IMR-90 (cell line): Measurements from ENCODE around the gene IRF4. TPM values are rescaled to one million over a fixed set of nuclear protein-coding genes. Genes with fewer than 3 reads are reported as not detected.

ENCODE experiments used
- ATAC-seq: fragments of 200-7000 bp; cut with Tn5 transposase; 2 replicates; pipeline ENCODE4 v1.9.1; 2020; ENCODE audit warnings: low read depth, mild to moderate bottlenecking, moderate library complexity
- BruUV-seq: library from RNA; stranded (reverse); fragments of 400-500 nt; replicated peaks from 2 replicates; lab custom pipeline; 2021; lab: Mats Ljungman, UMichigan
- CTCF ChIA-PET: fragments of 300-600 bp; formaldehyde crosslinking; extraction: SDS; loops from one replicate; lab custom pipeline; 2021; ENCODE audit warnings: antibody characterized with exemption; lab: Yijun Ruan, JAX
- POLR2A ChIA-PET: fragments of 300-600 bp; sonication (Branson Sonifier 250); formaldehyde crosslinking; loops from one replicate; lab custom pipeline; 2022; ENCODE audit warnings: antibody characterized with exemption; ENCODE audit not compliant: unreplicated experiment; lab: Charles Lee
- DNase-seq: peaks from one replicate; pipeline ENCODE4 v3.0.0; 2013
- H2AFZ ChIP-seq: replicated peaks from 2 replicates; pipeline ENCODE3; 2013; ENCODE audit warnings: low read length, mild to moderate bottlenecking; ENCODE audit not compliant: poor library complexity
- H2AK5ac ChIP-seq: 2 replicates; pipeline ENCODE4 v1.6.1; 2013; ENCODE audit warnings: low read depth, low read length, inconsistent platforms
- H2AK9ac ChIP-seq: replicated peaks from 2 replicates; pipeline ENCODE3; 2013; ENCODE audit warnings: mild to moderate bottlenecking, low read depth, low read length, moderate library complexity; ENCODE audit not compliant: poor library complexity
- H2BK120ac ChIP-seq: 2 replicates; pipeline ENCODE4 v1.6.1; 2013; ENCODE audit warnings: low read depth, low read length, inconsistent platforms
- H2BK15ac ChIP-seq: 3 replicates; pipeline ENCODE4 v1.6.1; 2013; ENCODE audit warnings: low read depth, low read length, inconsistent platforms
- H2BK20ac ChIP-seq: 2 replicates; pipeline ENCODE4 v1.6.1; 2013; ENCODE audit warnings: low read depth, mild to moderate bottlenecking, inconsistent platforms, low read length, moderate library complexity
- H2BK5ac ChIP-seq: 2 replicates; pipeline ENCODE4 v1.6.1; 2013; ENCODE audit warnings: mild to moderate bottlenecking, low read depth, low read length, inconsistent platforms; ENCODE audit not compliant: poor library complexity, severe bottlenecking
- H3K14ac ChIP-seq: replicated peaks from 2 replicates; pipeline ENCODE4 v1.6.1; 2013; ENCODE audit warnings: low read depth, low read length, inconsistent platforms
- H3K18ac ChIP-seq: 2 replicates; pipeline ENCODE4 v1.6.1; 2013; ENCODE audit warnings: low read depth, low read length, control low read depth
- H3K23ac ChIP-seq: 2 replicates; pipeline ENCODE4 v1.6.1; 2013; ENCODE audit warnings: low read depth, low read length, inconsistent platforms
- H3K27ac ChIP-seq: 2 replicates; pipeline ENCODE4 v1.5.1; 2013; ENCODE audit warnings: mild to moderate bottlenecking, control low read depth, low read length; ENCODE audit not compliant: insufficient read depth
- H3K27me3 ChIP-seq: 2 replicates; pipeline ENCODE4 v1.6.1; 2013; ENCODE audit warnings: low read length; ENCODE audit not compliant: control insufficient read depth, insufficient read depth
- H3K36me3 ChIP-seq: 2 replicates; pipeline ENCODE4 v1.6.1; 2013; ENCODE audit warnings: low read length, mixed read lengths; ENCODE audit not compliant: control insufficient read depth, insufficient read depth
- H3K4ac ChIP-seq: 2 replicates; pipeline ENCODE4 v1.6.1; 2013; ENCODE audit warnings: low read depth, low read length, inconsistent platforms
- H3K4me1 ChIP-seq: 2 replicates; pipeline ENCODE4 v1.6.1; 2013; ENCODE audit warnings: low read length, mixed read lengths; ENCODE audit not compliant: control insufficient read depth, insufficient read depth
- H3K4me2 ChIP-seq: 2 replicates; pipeline ENCODE4 v1.6.1; 2013; ENCODE audit warnings: low read depth, mild to moderate bottlenecking, control low read depth, low read length, moderate library complexity
- H3K4me3 ChIP-seq: 2 replicates; pipeline ENCODE4 v1.5.1; 2013; ENCODE audit warnings: low read depth, mild to moderate bottlenecking, control low read depth, low read length, moderate library complexity; ENCODE audit not compliant: insufficient read depth
- H3K56ac ChIP-seq: 2 replicates; pipeline ENCODE4 v1.6.1; 2013; ENCODE audit warnings: low read length, inconsistent platforms; ENCODE audit not compliant: insufficient read depth; ENCODE audit errors: extremely low read depth
- H3K79me1 ChIP-seq, 2 experiments: 2 replicates each; pipeline ENCODE4 v1.6.1; 2013; ENCODE audit warnings: low read length in 2 of 2, inconsistent platforms in 1 of 2, low read depth in 1 of 2
- H3K9ac ChIP-seq: 2 replicates; pipeline ENCODE4 v1.6.1; 2013; ENCODE audit warnings: low read depth, low read length, control low read depth
- H3K9me1 ChIP-seq: 2 replicates; pipeline ENCODE4 v1.6.1; 2013; ENCODE audit warnings: low read length, inconsistent platforms; ENCODE audit not compliant: insufficient read depth
- H3K9me3 ChIP-seq: 2 replicates; pipeline ENCODE4 v1.6.1; 2013; ENCODE audit warnings: low read length; ENCODE audit not compliant: control insufficient read depth, insufficient read depth
- H4K20me1 ChIP-seq: 2 replicates; pipeline ENCODE4 v1.6.1; 2013; ENCODE audit warnings: low read length, inconsistent platforms; ENCODE audit not compliant: insufficient read depth
- H4K5ac ChIP-seq: 2 replicates; pipeline ENCODE4 v1.6.1; 2013; ENCODE audit warnings: mild to moderate bottlenecking, low read depth, low read length, control low read depth
- H4K8ac ChIP-seq, 2 experiments: 2 replicates each; pipeline ENCODE4 v1.6.1; 2013; ENCODE audit warnings: low read depth in 2 of 2, low read length in 2 of 2, control low read depth in 1 of 2, inconsistent platforms in 1 of 2
- H4K91ac ChIP-seq: 2 replicates; pipeline ENCODE4 v1.6.1; 2013; ENCODE audit warnings: low read depth, low read length, inconsistent platforms; ENCODE audit not compliant: insufficient read depth
- BHLHE40 ChIP-seq: fragments of 150-350 bp; IDR thresholded peaks from 2 replicates; pipeline ENCODE4 v1.6.1; 2016; ENCODE audit warnings: mild to moderate bottlenecking, low read depth, low read length
- CEBPB ChIP-seq: IDR thresholded peaks from 2 replicates; pipeline ENCODE4 v1.6.1; 2012; ENCODE audit warnings: low read depth, low read length, improper control_type of control experiment
- CHD1 ChIP-seq: IDR thresholded peaks from 2 replicates; pipeline ENCODE4 v1.6.1; 2012; ENCODE audit warnings: low read depth, low read length, improper control_type of control experiment
- CTCF ChIP-seq: conservative IDR thresholded peaks from 2 replicates; pipeline ENCODE4 v1.5.1; 2012; ENCODE audit warnings: mild to moderate bottlenecking, low read depth, low read length, improper control_type of control experiment
- FOS ChIP-seq: fragments of 150-350 bp; IDR thresholded peaks from 2 replicates; pipeline ENCODE4 v1.6.1; 2016; ENCODE audit warnings: low read depth, low read length
- MAFK ChIP-seq: IDR thresholded peaks from 2 replicates; pipeline ENCODE4 v1.6.1; 2012; ENCODE audit warnings: low read depth, low read length, improper control_type of control experiment
- MAZ ChIP-seq: IDR thresholded peaks from 2 replicates; pipeline ENCODE4 v1.6.1; 2012; ENCODE audit warnings: low read depth, mild to moderate bottlenecking, low read length, improper control_type of control experiment, moderate library complexity, borderline replicate concordance
- MXI1 ChIP-seq: IDR thresholded peaks from 2 replicates; pipeline ENCODE4 v1.6.1; 2012; ENCODE audit warnings: low read depth, mild to moderate bottlenecking, low read length, moderate library complexity, borderline replicate concordance
- NFE2L2 ChIP-seq: fragments of 150-350 bp; IDR thresholded peaks from 2 replicates; pipeline ENCODE4 v1.6.1; 2016; ENCODE audit warnings: low read depth, mild to moderate bottlenecking, low read length
- POLR2A ChIP-seq: IDR thresholded peaks from 2 replicates; pipeline ENCODE4 v1.6.1; 2012; ENCODE audit warnings: mild to moderate bottlenecking, low read depth, low read length
- RAD21 ChIP-seq: IDR thresholded peaks from 2 replicates; pipeline ENCODE4 v1.6.1; 2012; ENCODE audit warnings: low read length, improper control_type of control experiment
- RCOR1 ChIP-seq: IDR thresholded peaks from 2 replicates; pipeline ENCODE4 v1.6.1; 2012; ENCODE audit warnings: mild to moderate bottlenecking, low read length, improper control_type of control experiment; ENCODE audit not compliant: insufficient replicate concordance
- RFX5 ChIP-seq: IDR thresholded peaks from 2 replicates; pipeline ENCODE4 v1.8.0; 2012; ENCODE audit warnings: low read depth, mild to moderate bottlenecking, low read length, moderate library complexity
- SMC3 ChIP-seq: fragments of 150-350 bp; IDR thresholded peaks from 2 replicates; pipeline ENCODE4 v1.6.1; 2016; ENCODE audit warnings: low read depth, mild to moderate bottlenecking, antibody characterized with exemption, low read length, moderate library complexity
- dilution Hi-C: fragments of 300-500 bp; cut with HindIII; formaldehyde crosslinking; loops from one replicate; pipeline ENCODE4 v1.14.3; 2018; ENCODE audit warnings: low sequenced_read_pairs; ENCODE audit not compliant: unreplicated experiment
- in situ Hi-C: fragments of 300-500 bp; cut with MboI; formaldehyde crosslinking; loops from 3 replicates; pipeline ENCODE4 v1.14.3; 2019; ENCODE audit warnings: low sequenced_read_pairs, inconsistent platforms, mixed read lengths
- intact Hi-C: fragments of 100-400 bp; cut with micrococcal nuclease; formaldehyde crosslinking; loops from 2 replicates; pipeline ENCODE4 v1.10.0; 2022
- polyA plus RNA-seq, 3 experiments: library from polyadenylated mRNA; depleted of rRNA; stranded (reverse); fragments of >200 nt; gene quantifications; 2 replicates each; pipeline ENCODE4 v1.2.3, GENCODE V29; 2012; ENCODE audit warnings: low replicate concordance in 1 of 3
- total RNA-seq: library from RNA; depleted of rRNA; stranded (reverse); fragments of >200 nt; gene quantifications from 2 replicates; pipeline ENCODE4 v1.2.3, GENCODE V29; 2012
- TF ChIP-seq, protein P1 (sequence below): fragments of 150-350 bp; IDR thresholded peaks from 2 replicates; pipeline ENCODE4 v1.6.1; 2017; ENCODE audit warnings: mild to moderate bottlenecking, antibody characterized with exemption, low read length, low read depth
- TF ChIP-seq, protein P2 (sequence below): fragments of 150-350 bp; IDR thresholded peaks from 2 replicates; pipeline ENCODE4 v1.6.1; 2016; ENCODE audit warnings: low read depth, mild to moderate bottlenecking, low read length, moderate library complexity, borderline replicate concordance

IRF4 gene
- total and polyA plus RNA-seq, 2 of the 4 experiments (the other 2 are of a cell fraction) = not detected

DNA sequence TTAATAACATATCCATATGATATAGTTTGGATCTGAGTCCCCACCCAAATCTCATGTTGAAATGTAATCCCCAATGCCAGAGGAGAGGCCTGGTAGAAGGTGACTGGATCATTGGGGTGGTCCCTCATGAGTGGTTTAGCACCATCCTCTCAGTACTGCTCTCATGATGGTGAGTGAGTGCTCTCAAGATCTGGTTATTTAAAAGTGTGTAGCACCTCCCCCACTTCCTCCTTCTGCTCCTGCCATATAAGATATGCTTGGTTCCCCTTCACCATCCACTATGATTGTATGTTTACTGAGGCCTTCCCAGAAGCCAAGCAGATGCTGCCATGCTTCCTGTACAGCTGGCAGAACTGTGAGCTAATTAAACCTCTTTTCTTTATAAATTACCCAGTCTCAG is 22.9 kb downstream of the IRF4 start:
- no TSS peak for BruUV-seq
- no peak overlapping the region for H3K4ac ChIP-seq
- no peak for TF ChIP-seq RAD21
- TF ChIP-seq, protein P1, sequence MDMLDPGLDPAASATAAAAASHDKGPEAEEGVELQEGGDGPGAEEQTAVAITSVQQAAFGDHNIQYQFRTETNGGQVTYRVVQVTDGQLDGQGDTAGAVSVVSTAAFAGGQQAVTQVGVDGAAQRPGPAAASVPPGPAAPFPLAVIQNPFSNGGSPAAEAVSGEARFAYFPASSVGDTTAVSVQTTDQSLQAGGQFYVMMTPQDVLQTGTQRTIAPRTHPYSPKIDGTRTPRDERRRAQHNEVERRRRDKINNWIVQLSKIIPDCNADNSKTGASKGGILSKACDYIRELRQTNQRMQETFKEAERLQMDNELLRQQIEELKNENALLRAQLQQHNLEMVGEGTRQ = no peak
- no peak for TF ChIP-seq BHLHE40
- no peak for TF ChIP-seq MAFK
- no peak for TF ChIP-seq RFX5
- no peak for TF ChIP-seq POLR2A
- no peak for TF ChIP-seq FOS
- TF ChIP-seq CHD1 = no peak
- TF ChIP-seq RCOR1 = no peak
- TF ChIP-seq, protein P2, sequence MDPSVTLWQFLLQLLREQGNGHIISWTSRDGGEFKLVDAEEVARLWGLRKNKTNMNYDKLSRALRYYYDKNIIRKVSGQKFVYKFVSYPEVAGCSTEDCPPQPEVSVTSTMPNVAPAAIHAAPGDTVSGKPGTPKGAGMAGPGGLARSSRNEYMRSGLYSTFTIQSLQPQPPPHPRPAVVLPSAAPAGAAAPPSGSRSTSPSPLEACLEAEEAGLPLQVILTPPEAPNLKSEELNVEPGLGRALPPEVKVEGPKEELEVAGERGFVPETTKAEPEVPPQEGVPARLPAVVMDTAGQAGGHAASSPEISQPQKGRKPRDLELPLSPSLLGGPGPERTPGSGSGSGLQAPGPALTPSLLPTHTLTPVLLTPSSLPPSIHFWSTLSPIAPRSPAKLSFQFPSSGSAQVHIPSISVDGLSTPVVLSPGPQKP = no peak
- TF ChIP-seq CTCF = no peak
- no peak for TF ChIP-seq SMC3
- no peak for TF ChIP-seq MAZ
- TF ChIP-seq CEBPB = no peak
- no peak for TF ChIP-seq NFE2L2
- no peak for TF ChIP-seq MXI1
- no peak overlapping the region for H3K27ac ChIP-seq
- no peaks in the 10 kb centered on the region for H3K79me1 ChIP-seq
- no peaks in the 10 kb centered on the region for H3K4me1 ChIP-seq
- intact Hi-C loops (no loop called here), in situ Hi-C loops (no loop called here), dilution Hi-C loops (no loop called here)
- H3K36me3 ChIP-seq = no peaks in the 10 kb centered on the region
- no peak overlapping the region for H4K91ac ChIP-seq
- H3K9me3 ChIP-seq = peaks cover 7% of the 10 kb centered on the region; the same call in 1 of the 2 replicates
- no peak overlapping the region for H2AK9ac ChIP-seq
- ATAC-seq (no peak), DNase-seq (no peak)
- H3K18ac ChIP-seq = no peak overlapping the region
- no peak overlapping the region for H2BK5ac ChIP-seq
- H3K56ac ChIP-seq = no peak overlapping the region
- no peak overlapping the region for H2BK20ac ChIP-seq
- POLR2A ChIA-PET = no interaction called here
- H3K9me1 ChIP-seq = no peaks in the 10 kb centered on the region
- no peak overlapping the region for H4K8ac ChIP-seq
- no peak overlapping the region for H3K4me3 ChIP-seq
- CTCF ChIA-PET = no interaction called here
- H3K14ac ChIP-seq = no peak overlapping the region
- no peak overlapping the region for H3K23ac ChIP-seq
- no peaks in the 10 kb centered on the region for H4K20me1 ChIP-seq
- H3K4me2 ChIP-seq = no peak overlapping the region
- H3K9ac ChIP-seq = no peak overlapping the region
- no peak overlapping the region for H2AFZ ChIP-seq
- no peak overlapping the region for H4K5ac ChIP-seq
- H2BK15ac ChIP-seq = no peak overlapping the region
- H3K27me3 ChIP-seq = peaks cover 36% of the 10 kb centered on the region
- no peak overlapping the region for H2AK5ac ChIP-seq
- H2BK120ac ChIP-seq = no peak overlapping the region
